Esophagus squamous epithelium (tissue), 4 donors: ENCODE measurements around the gene MEF2C.

Experiments used
- POLR2A ChIP-seq, 4 donors: fragments of 450-650 bp; IDR thresholded peaks; one replicate each; pipeline ENCODE4 v1.6.1; 2017; ENCODE audit warnings: antibody characterized with exemption in 4 of 4, mild to moderate bottlenecking in 4 of 4, moderate library complexity in 3 of 4
- TF ChIP-seq, protein P1 (sequence below), 6 experiments: fragments of 450-650 bp in 4 of 6; fragments of 200-600 bp in 2 of 6; sonication (generic) in 2 of 6; IDR thresholded peaks; one replicate each; pipeline ENCODE4 v1.5.1; 2016 to 2019; ENCODE audit warnings: antibody characterized with exemption in 6 of 6, mild to moderate bottlenecking in 4 of 6, moderate library complexity in 4 of 6

DNA sequence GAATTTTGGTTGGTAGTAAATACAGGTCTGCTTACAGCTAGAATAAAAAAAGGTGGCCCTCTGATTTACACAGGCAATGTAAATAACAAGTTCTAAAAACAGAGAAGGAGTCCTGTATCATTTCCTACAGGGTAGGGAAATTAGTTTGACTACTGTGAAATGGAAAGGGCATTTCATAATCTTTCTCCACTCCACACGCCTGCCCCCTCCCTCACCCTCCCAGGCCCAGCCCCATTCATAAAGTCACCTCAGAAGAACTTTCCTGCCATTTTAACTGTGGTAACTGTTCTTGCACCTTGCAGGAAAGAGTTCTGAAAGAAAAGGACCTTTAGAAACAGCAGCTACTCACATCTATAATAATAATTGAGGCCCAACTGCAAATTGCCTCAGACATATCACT, 69.7 kb downstream of the MEF2C start:
- TF ChIP-seq, protein P1, sequence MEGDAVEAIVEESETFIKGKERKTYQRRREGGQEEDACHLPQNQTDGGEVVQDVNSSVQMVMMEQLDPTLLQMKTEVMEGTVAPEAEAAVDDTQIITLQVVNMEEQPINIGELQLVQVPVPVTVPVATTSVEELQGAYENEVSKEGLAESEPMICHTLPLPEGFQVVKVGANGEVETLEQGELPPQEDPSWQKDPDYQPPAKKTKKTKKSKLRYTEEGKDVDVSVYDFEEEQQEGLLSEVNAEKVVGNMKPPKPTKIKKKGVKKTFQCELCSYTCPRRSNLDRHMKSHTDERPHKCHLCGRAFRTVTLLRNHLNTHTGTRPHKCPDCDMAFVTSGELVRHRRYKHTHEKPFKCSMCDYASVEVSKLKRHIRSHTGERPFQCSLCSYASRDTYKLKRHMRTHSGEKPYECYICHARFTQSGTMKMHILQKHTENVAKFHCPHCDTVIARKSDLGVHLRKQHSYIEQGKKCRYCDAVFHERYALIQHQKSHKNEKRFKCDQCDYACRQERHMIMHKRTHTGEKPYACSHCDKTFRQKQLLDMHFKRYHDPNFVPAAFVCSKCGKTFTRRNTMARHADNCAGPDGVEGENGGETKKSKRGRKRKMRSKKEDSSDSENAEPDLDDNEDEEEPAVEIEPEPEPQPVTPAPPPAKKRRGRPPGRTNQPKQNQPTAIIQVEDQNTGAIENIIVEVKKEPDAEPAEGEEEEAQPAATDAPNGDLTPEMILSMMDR (IDR thresholded peaks at IDR 0.05): no peak
- TF ChIP-seq POLR2A (IDR thresholded peaks at IDR 0.05): no peak
